Left cardiac atrium (tissue), 4 donors: ENCODE data around the gene SNORC. TPM values are rescaled to one million over a fixed set of nuclear protein-coding genes. Genes with fewer than 3 reads are reported as not detected.

Experiments
- ATAC-seq, 2 donors: fragments of 200-7000 bp; cut with Tn5 transposase; one replicate each; pipeline ENCODE4 v1.9.1; 2020; ENCODE audit warnings: mild to moderate bottlenecking in 2 of 2, moderate library complexity in 2 of 2
- DNase-seq: peaks from one replicate; pipeline ENCODE4 v3.0.0-alpha.2; 2020
- intact Hi-C, 2 donors: fragments of 100-400 bp; cut with DNase I; formaldehyde crosslinking; loops; one replicate each; pipeline versions ENCODE4 v1.14.1 to v1.15.1; 2022 to 2023
- total RNA-seq, 2 donors: library from RNA; stranded (reverse); fragmentation: NEBNext Ultra II Directional; extraction: Animal tissue kit (Norgen Biotek cat#: 25700); gene quantifications; one replicate each; pipeline ENCODE4 v1.2.1, GENCODE V29; 2021
- donor health status: DM: no; HTN: yes; CAD: no.
- donor health status: DM: no; HTN: yes; CAD: no; lungs with severe emphysema.
- donor health status: DM: yes; HTN: yes; CAD: no.
- donor health status: Dilated cardiomyopathy.

Gene SNORC
- total RNA-seq, 2 donors from 2014 or later = 0.77 to 1.2 TPM

GRCh38 chr2:232877940-232878511, 8.0 kb downstream of the SNORC start:
- intact Hi-C loops = loop anchor here in 1 of 2 donors (10.0 kb wide), 1 partner anchor 177 kb away; no protein-coding TSS in a partner anchor
- ATAC-seq (no peak), DNase-seq (no peak)

DNA sequence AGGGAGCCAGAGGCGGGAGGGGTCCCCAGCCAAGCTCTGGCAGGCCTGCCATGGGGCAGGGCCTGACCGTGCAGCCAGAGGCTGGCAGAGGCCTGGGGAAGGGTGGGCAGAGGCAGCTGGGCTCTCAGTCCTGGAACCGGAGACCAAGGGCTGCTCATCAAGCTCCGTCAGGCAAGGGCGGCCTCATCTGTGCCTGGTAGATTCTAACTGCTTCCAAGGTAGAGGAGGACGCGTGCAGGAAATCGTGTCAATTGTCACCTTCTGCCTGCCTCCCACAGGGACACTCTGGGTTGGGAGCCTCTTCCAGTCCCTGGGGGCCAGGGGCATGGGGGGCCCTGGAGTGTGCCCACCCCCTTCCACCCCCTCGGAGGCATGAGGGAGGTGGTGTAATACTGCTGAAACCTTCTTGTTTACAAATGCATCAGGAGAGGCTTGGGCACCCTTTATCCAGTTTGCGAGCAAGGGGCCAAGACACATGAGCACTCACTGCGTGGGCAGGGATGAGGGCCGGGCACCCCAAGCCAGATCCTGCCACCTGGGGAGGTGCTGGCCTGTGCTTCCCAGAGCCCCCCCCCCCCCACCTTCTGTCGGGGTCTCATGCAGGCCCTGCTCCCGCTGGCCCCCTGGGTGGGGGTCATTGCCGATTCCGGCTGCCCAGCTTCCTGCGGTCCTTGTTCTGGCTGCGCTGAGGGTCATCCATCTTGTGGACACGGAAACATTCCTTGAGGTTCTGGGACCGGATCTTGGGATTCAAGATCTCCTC, 9.0 kb downstream of the SNORC start:
- ATAC-seq = no peak
- intact Hi-C loops = loop anchor here in 1 of 2 donors (10.0 kb wide), 1 partner anchor 176 kb away; no protein-coding TSS in a partner anchor
- DNase-seq = no peak

- intact Hi-C loops = loop anchor here in 1 of 2 donors (10.0 kb wide), 1 partner anchor 175 kb away; no protein-coding TSS in a partner anchor
- ATAC-seq = no peak
- no peak for DNase-seq
These were observed 9.8 kb downstream of the SNORC start for GRCh38 chr2:232879618-232880494.

- DNase-seq = no peak
- intact Hi-C loops = no loop called here
- ATAC-seq = no peak
These were observed 10.8 kb downstream of the SNORC start for GRCh38 chr2:232880764-232881351.

GRCh38 chr2:232882085-232882484, 12.0 kb downstream of the SNORC start:
- intact Hi-C loops = no loop called here
- ATAC-seq = no peak
- DNase-seq = no peak

- DNase-seq (no peak), ATAC-seq (no peak)
- intact Hi-C loops = no loop called here
These were observed 12.5 kb downstream of the SNORC start for GRCh38 chr2:232882505-232883115.

DNA sequence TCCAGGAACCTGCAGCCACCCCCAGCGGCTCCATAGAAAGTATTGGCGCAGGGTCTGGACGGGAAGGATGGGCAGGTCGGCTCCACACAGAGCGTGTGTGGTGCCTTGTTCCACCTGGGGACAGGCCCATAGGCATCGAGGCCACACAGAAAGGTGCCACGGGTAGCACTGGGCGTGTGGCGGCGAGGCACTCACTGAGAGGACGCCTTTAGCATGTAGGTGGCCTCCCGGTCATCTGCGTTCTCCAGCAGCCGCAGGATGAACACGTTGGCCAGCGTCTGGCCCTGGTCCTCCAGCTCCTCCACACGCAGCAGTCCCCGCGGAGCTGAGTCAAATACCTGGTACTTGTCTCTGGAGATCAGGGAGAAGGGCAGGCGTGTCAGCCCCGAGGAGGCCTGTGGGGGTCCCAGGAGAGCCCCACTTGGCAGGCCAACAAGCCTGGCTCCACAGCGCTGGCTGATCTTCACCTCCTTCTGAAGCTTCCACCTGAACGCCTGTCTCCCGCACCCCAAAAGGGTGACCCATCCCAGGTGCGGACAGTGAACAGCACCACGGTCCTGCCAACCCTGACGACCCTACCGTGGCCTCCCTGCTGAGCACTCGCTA, 13.2 kb downstream of the SNORC start:
- DNase-seq (no peak), ATAC-seq (no peak)
- intact Hi-C loops = no loop called here

GRCh38 chr2:232884001-232884421, 13.9 kb downstream of the SNORC start:
- ATAC-seq (no peak), DNase-seq (no peak)
- intact Hi-C loops = no loop called here

DNA sequence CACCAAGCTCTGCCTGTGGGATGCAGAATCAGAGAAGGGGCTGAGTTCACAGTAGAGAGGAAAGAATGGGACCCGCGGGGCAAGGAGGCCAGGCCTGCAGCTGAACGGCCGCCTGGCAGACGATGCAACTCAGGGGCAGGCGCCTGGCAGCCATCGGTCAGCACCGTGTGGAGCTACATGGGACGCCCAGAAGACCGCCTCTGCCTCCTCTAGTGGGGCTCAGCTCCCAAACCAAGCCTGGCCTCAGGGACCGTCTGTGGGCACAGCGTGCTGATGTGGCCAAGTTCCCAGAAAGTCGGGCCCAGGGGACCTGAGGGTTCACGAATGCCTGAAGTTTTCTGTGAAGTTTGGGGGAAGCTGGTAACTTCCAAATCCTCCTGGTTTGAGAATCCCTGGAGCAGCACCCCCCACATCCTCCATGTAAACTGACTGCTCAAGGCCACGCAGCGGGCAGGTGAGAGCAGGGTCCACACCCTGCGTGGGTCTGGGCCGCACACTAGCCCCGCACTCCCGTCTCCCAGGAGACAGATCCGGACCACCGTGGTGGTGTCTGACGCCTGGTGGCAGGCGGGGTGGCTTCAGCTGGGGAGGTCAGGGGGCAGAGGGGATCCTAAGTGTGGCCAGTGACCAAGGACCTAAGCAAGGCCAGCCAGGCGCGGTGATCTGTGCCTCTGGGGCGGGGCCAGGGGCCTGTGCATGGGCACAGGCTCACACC, 14.6 kb downstream of the SNORC start:
- no peak for ATAC-seq
- intact Hi-C loops = no loop called here
- DNase-seq = no peak

DNA sequence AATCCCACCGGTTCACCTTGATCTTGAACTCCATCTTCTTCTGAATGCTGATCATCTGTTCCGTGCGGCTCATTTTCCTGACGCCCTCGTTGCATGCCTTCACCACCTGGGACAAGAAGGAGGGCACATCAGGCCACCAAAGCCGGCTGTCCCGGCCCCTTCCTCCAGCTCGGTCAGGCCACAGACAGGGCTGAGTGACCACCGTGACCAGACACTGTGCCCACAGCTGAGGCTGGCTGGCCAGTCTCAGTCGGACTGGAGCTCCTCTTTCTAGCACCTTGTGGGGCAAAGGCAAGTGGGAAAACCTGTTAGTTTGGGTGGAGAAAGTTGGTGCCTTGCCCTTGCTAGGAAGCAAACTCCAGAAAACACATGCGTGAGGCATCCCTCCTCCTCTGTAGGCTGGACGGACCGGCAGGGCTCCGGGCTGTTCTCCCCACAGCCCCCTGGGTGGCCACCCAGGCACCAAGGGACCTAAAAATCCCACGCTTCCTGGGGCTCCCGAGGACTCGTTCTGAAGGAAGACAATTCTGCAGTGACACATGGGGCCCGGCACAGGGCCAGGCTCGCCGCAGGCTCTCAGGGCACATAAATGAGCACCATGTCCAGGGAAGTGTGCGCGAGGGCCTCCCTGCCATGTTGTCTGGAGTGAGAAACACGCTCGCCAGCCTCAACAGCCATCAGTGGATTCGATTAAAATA, 15.3 kb downstream of the SNORC start:
- DNase-seq (no peak), ATAC-seq (no peak)
- intact Hi-C loops = no loop called here

DNA sequence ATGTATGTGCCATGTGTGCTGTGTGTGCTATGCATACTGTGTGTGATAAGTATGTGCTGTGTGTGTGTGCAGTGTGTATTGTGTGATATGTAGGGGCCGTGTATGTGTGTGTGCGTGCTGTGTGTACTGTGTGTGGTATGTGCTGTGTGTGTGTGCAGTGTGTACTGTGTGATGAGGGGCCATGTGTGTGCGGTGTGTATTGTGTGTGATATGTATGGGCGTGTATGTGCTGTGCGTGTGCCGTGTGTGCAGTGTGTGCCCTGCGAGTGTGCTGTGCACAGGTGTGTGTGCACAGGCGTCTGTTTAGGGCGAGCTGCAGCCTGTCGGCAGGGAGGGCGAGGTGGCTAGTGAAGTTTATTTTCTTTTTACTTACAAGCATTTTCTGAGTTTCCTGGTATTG, 16.1 kb downstream of the SNORC start:
- intact Hi-C loops = no loop called here
- ATAC-seq = no peak
- no peak for DNase-seq

GRCh38 chr2:232886632-232887031, 16.6 kb downstream of the SNORC start:
- ATAC-seq (no peak), DNase-seq (no peak)
- intact Hi-C loops = no loop called here

GRCh38 chr2:232887171-232887850, 17.2 kb downstream of the SNORC start:
- intact Hi-C loops = no loop called here
- DNase-seq (no peak), ATAC-seq (no peak)

- DNase-seq = no peak
- intact Hi-C loops = no loop called here
- no peak for ATAC-seq
These were observed 18.2 kb downstream of the SNORC start for GRCh38 chr2:232888099-232888836.

- DNase-seq = no peak
- intact Hi-C loops = no loop called here
- no peak for ATAC-seq
These were observed 18.9 kb downstream of the SNORC start for GRCh38 chr2:232888839-232889529.
